Tibial artery (tissue), 4 donors: ENCODE measurements around the gene RAD51B.
A peak's percentile ranks its signal among the peaks of the same experiment; 100 is the strongest.

Experiments used
- DNase-seq, 2 donors: peaks; one replicate each; pipeline ENCODE4 v3.0.0-alpha.2; 2019
- H3K27ac ChIP-seq, 2 donors: fragments of 200-600 bp; sonication (generic) in 1 of 2; 1 replicate in 1 of 2; 2 replicates in 1 of 2; pipeline ENCODE4 v1.5.1; 2018 to 2019; ENCODE audit warnings: mild to moderate bottlenecking in 1 of 2
- H3K27me3 ChIP-seq, 2 donors: fragments of 200-600 bp; sonication (generic) in 1 of 2; one replicate each; pipeline versions ENCODE4 v1.5.1 to v1.6.0; 2016 to 2019
- H3K36me3 ChIP-seq, 3 donors: fragments of 200-600 bp; sonication (generic) in 2 of 3; one replicate each; pipeline ENCODE4 v1.5.1; 2016 to 2019; ENCODE audit warnings: mild to moderate bottlenecking in 2 of 3
- H3K4me1 ChIP-seq, 4 donors: fragments of 200-600 bp; sonication (generic) in 2 of 4; 1 replicate in 3 of 4; 2 replicates in 1 of 4; pipeline ENCODE4 v1.5.1; 2016 to 2019
- H3K4me3 ChIP-seq, 2 donors: fragments of 200-600 bp; sonication (generic) in 1 of 2; 1 replicate in 1 of 2; 2 replicates in 1 of 2; pipeline ENCODE4 v1.5.1; 2018 to 2019; ENCODE audit warnings: mild to moderate bottlenecking in 2 of 2
- H3K9me3 ChIP-seq, 3 donors: fragments of 200-600 bp; sonication (generic) in 1 of 3; one replicate each; pipeline ENCODE4 v1.5.1; 2016 to 2019
- CTCF ChIP-seq, 2 experiments: fragments of 200-600 bp in 1 of 2; fragments of 450-650 bp in 1 of 2; IDR thresholded peaks; one replicate each; pipeline ENCODE4 v1.5.1; 2017 to 2019; ENCODE audit warnings: antibody characterized with exemption in 2 of 2, mild to moderate bottlenecking in 1 of 2, moderate library complexity in 1 of 2
- intact Hi-C: fragments of 100-400 bp; cut with DNase I; formaldehyde crosslinking; loops from one replicate; pipeline ENCODE4 v1.15.0; 2023; ENCODE audit warnings: low total_unique reads

Gene RAD51B

GRCh38 chr14:68236582-68237458 is 417.2 kb downstream of the RAD51B start:
- intact Hi-C loops, result no loop called here

GRCh38 chr14:68238551-68238950 is 419.0 kb downstream of the RAD51B start:
- H3K27ac ChIP-seq, result no peak overlapping the region
- no peak for DNase-seq
- H3K9me3 ChIP-seq, result no peaks in the 10 kb centered on the region
- no peak overlapping the region for H3K4me3 ChIP-seq
- H3K4me1 ChIP-seq, result peaks cover 0 to 40% (median 12%) of the 10 kb centered on the region in 4 donors
- intact Hi-C loops, result no loop called here
- no peaks in the 10 kb centered on the region for H3K27me3 ChIP-seq
- no peaks in the 10 kb centered on the region for H3K36me3 ChIP-seq
- TF ChIP-seq CTCF (IDR thresholded peaks at IDR 0.05), result no peak

More at GRCh38 chr14:68236582-68237458, 417.2 kb downstream of the RAD51B start:
- Histone ChIP-seq H3K4me1 (peaks cover 0 to 53% (median 27%) of the 10 kb centered on the region in 4 donors), H3K9me3 (no peaks in the 10 kb centered on the region), H3K36me3 (no peaks in the 10 kb centered on the region), H3K4me3 (no peak overlapping the region), H3K27ac (peak overlapping the region; percentile 4 to 35), H3K27me3 (no peaks in the 10 kb centered on the region)
- no peak for TF ChIP-seq CTCF (IDR thresholded peaks at IDR 0.05)
- no peak for DNase-seq

GRCh38 chr14:68238976-68239375 is 419.4 kb downstream of the RAD51B start:
- Histone ChIP-seq H3K4me1 (peaks cover 0 to 36% (median 9%) of the 10 kb centered on the region in 4 donors), H3K9me3 (no peaks in the 10 kb centered on the region), H3K36me3 (no peaks in the 10 kb centered on the region), H3K27ac (no peak overlapping the region), H3K27me3 (no peaks in the 10 kb centered on the region), H3K4me3 (no peak overlapping the region)
- intact Hi-C loops, result no loop called here
- DNase-seq, result no peak
- no peak for TF ChIP-seq CTCF (IDR thresholded peaks at IDR 0.05)

GRCh38 chr14:68239988-68240771 is 420.6 kb downstream of the RAD51B start:
- Histone ChIP-seq H3K4me3 (no peak overlapping the region), H3K9me3 (no peaks in the 10 kb centered on the region), H3K36me3 (no peaks in the 10 kb centered on the region), H3K27ac (no peak overlapping the region), H3K4me1 (peaks cover 0 to 42% (median 13%) of the 10 kb centered on the region in 4 donors), H3K27me3 (no peaks in the 10 kb centered on the region)
- intact Hi-C loops, result loop anchor here (10.0 kb wide), 2 partner anchors 305 to 575 kb away; no protein-coding TSS in a partner anchor
- no peak for DNase-seq
- TF ChIP-seq CTCF (IDR thresholded peaks at IDR 0.05), result no peak

GRCh38 chr14:68241862-68242487 is 422.4 kb downstream of the RAD51B start:
- TF ChIP-seq CTCF (IDR thresholded peaks at IDR 0.05), result no peak
- no peak overlapping the region for H3K27ac ChIP-seq
- no peak for DNase-seq
- no peaks in the 10 kb centered on the region for H3K27me3 ChIP-seq
- no peaks in the 10 kb centered on the region for H3K9me3 ChIP-seq
- no peaks in the 10 kb centered on the region for H3K36me3 ChIP-seq
- H3K4me1 ChIP-seq, result peaks cover 0 to 55% (median 27%) of the 10 kb centered on the region in 4 donors
- intact Hi-C loops, result loop anchor here (10.0 kb wide), 2 partner anchors 303 to 573 kb away; no protein-coding TSS in a partner anchor
- no peak overlapping the region for H3K4me3 ChIP-seq
